Neuronal stem cell (in vitro differentiated cells): ENCODE data around the gene ITPK1.
"Not testable (repeated sequence)": the region's sequence is repeated elsewhere in the genome, so short reads cannot be mapped to it uniquely, and the experiment has no call there.

Source experiments
- DNase-seq: peaks from one replicate; pipeline ENCODE4 v3.0.0-alpha.2; 2013; ENCODE audit warnings: low spot score
- H2AFZ ChIP-seq: one replicate; pipeline ENCODE4 v1.6.1; 2013; ENCODE audit warnings: mild to moderate bottlenecking, low read length, inconsistent platforms
- H2AK5ac ChIP-seq: 2 replicates; pipeline ENCODE4 v1.6.1; 2013; ENCODE audit warnings: low read depth, mild to moderate bottlenecking, inconsistent platforms, low read length, moderate library complexity, mixed read lengths
- H2BK120ac ChIP-seq: 2 replicates; pipeline ENCODE4 v1.6.1; 2013; ENCODE audit warnings: low read depth, mild to moderate bottlenecking, inconsistent platforms, low read length, moderate library complexity, mixed read lengths
- H2BK12ac ChIP-seq: one replicate; pipeline ENCODE4 v1.6.1; 2013; ENCODE audit warnings: low read length, inconsistent platforms
- H2BK15ac ChIP-seq: 2 replicates; pipeline ENCODE4 v1.6.1; 2013; ENCODE audit warnings: mild to moderate bottlenecking, low read length, inconsistent platforms, mixed read lengths
- H2BK5ac ChIP-seq: one replicate; pipeline ENCODE4 v1.6.1; 2013; ENCODE audit warnings: inconsistent platforms, mild to moderate bottlenecking, low read length, moderate library complexity
- H3K14ac ChIP-seq: one replicate; pipeline ENCODE4 v1.6.1; 2013; ENCODE audit warnings: low read length, inconsistent platforms
- H3K18ac ChIP-seq: 2 replicates; pipeline ENCODE4 v1.6.1; 2013; ENCODE audit warnings: low read length, inconsistent platforms
- H3K23ac ChIP-seq: 2 replicates; pipeline ENCODE4 v1.6.1; 2013; ENCODE audit warnings: low read depth, mild to moderate bottlenecking, mixed read lengths, low read length, inconsistent platforms; ENCODE audit not compliant: poor library complexity
- H3K27ac ChIP-seq: replicated peaks from 3 replicates; pipeline ENCODE4 v1.5.1; 2013; ENCODE audit warnings: low read length, inconsistent platforms
- H3K27me3 ChIP-seq, 3 experiments: 2 replicates each; pipeline ENCODE4 v1.6.1; 2013; ENCODE audit warnings: low read length in 3 of 3, mild to moderate bottlenecking in 2 of 3, inconsistent platforms in 1 of 3, low read depth in 1 of 3, mixed read lengths in 1 of 3, moderate library complexity in 1 of 3; ENCODE audit not compliant: control insufficient read depth in 3 of 3, insufficient read depth in 3 of 3
- H3K36me3 ChIP-seq, 2 donors: replicated peaks in 1 of 2; 2 replicates each; pipeline ENCODE4 v1.6.1; 2013; ENCODE audit warnings: low read length in 2 of 2; ENCODE audit not compliant: control insufficient read depth in 2 of 2, insufficient read depth in 2 of 2
- H3K4ac ChIP-seq: 2 replicates; pipeline ENCODE4 v1.6.1; 2013; ENCODE audit warnings: inconsistent platforms, mild to moderate bottlenecking, low read length, moderate library complexity
- H3K4me1 ChIP-seq, 2 donors: 1 replicate in 1 of 2; 2 replicates in 1 of 2; pipeline ENCODE4 v1.6.1; 2013; ENCODE audit warnings: low read length in 2 of 2, low read depth in 1 of 2; ENCODE audit not compliant: control insufficient read depth in 2 of 2, insufficient read depth in 1 of 2
- H3K4me2 ChIP-seq: one replicate; pipeline ENCODE4 v1.6.1; 2013; ENCODE audit warnings: mild to moderate bottlenecking, low read length, inconsistent platforms; ENCODE audit not compliant: insufficient read depth, poor library complexity, severe bottlenecking
- H3K4me3 ChIP-seq, 2 donors: 2 replicates each; pipeline ENCODE4 v1.5.1; 2013; ENCODE audit warnings: low read length in 2 of 2, mild to moderate bottlenecking in 2 of 2, inconsistent platforms in 1 of 2, moderate library complexity in 1 of 2
- H3K79me1 ChIP-seq: one replicate; pipeline ENCODE4 v1.6.1; 2013; ENCODE audit warnings: low read depth, mild to moderate bottlenecking, inconsistent platforms, low read length, moderate library complexity
- H3K9ac ChIP-seq: one replicate; pipeline ENCODE4 v1.6.1; 2013; ENCODE audit warnings: mild to moderate bottlenecking, low read depth, low read length, inconsistent platforms; ENCODE audit not compliant: poor library complexity
- H3K9me3 ChIP-seq, 2 donors: replicated peaks in 1 of 2; 2 replicates each; pipeline versions ENCODE3 to v1.6.1; 2013; ENCODE audit warnings: low read length in 2 of 2, mild to moderate bottlenecking in 2 of 2, inconsistent platforms in 1 of 2, low read depth in 1 of 2, mixed read lengths in 1 of 2, moderate library complexity in 1 of 2; ENCODE audit not compliant: control insufficient read depth in 2 of 2, insufficient read depth in 1 of 2
- H4K8ac ChIP-seq: one replicate; pipeline ENCODE4 v1.6.1; 2013; ENCODE audit warnings: low read depth, mild to moderate bottlenecking, inconsistent platforms, low read length, moderate library complexity
- H4K91ac ChIP-seq: one replicate; pipeline ENCODE4 v1.6.1; 2013; ENCODE audit warnings: low read length, low read depth, mild to moderate bottlenecking, inconsistent platforms; ENCODE audit not compliant: poor library complexity
- WGBS, 2 donors: extraction: QIAGEN DNeasy Blood & Tissue Kit; methylation state at CpG; one replicate each; pipeline ENCODE4 v1.1.7; 2013; ENCODE audit warnings: missing lambda C conversion rate in 2 of 2, mixed read lengths in 1 of 2; ENCODE audit not compliant: insufficient read length in 2 of 2, insufficient replicate concordance in 1 of 2; ENCODE audit errors: extremely low coverage in 2 of 2; 5-methylcytosine and 5-hydroxymethylcytosine counted together

ITPK1 gene

DNA sequence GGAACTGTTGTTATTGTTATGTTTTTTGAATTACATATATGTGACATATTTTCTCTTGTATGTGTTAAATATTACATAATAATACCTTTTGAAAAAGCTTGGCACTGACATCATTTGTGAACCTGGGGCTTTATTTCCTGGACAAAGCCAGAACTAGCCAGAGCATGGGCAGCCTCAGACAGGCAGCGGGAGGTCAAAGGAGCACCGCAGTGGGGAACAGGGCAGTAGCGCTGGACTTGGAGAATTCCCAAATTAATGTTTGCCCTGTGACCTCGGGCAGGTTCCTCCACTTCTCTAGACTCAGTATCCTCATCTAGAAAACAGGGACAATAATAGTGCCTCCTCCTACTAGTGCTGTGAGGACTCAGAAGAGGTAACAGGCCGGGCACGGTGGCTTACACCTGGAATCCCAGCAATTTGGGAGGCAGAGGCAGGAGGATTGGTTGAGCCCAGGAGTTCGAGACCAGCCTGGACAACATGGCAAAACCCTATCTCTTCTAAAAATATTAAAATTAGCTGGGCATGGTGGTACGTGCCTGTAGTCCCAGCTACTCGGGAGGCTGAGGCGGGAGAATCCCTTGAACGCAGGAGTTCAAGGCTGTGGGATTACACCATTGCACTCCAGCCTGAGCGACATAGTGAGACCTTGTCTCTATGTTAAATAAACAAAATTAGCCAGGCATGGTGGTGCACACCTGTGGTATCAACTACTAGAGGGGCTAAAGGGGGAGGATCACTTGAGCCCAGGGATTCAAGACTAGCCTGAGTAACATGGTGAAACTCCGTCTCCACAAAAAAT lies 27.3 kb upstream of the ITPK1 start:
- Histone ChIP-seq H2AK5ac (no peak overlapping the region), H3K9ac (no peak overlapping the region), H3K18ac (no peak overlapping the region), H2BK12ac (no peak overlapping the region), H3K14ac (no peak overlapping the region), H2BK120ac (no peak overlapping the region), H3K23ac (no peak overlapping the region), H3K36me3 (no peaks in the 10 kb centered on the region), H3K4me2 (no peak overlapping the region), H3K4ac (no peak overlapping the region), H3K4me3 (no peak overlapping the region), H4K91ac (no peak overlapping the region), H3K27ac (no peak overlapping the region), H2BK5ac (no peak overlapping the region), H3K27me3 (no peaks in the 10 kb centered on the region), H3K4me1 (no peaks in the 10 kb centered on the region), H2BK15ac (no peak overlapping the region), H3K9me3 (no peaks in the 10 kb centered on the region), H4K8ac (no peak overlapping the region), H2AFZ (no peak overlapping the region), H3K79me1 (no peaks in the 10 kb centered on the region)
- no CpG with 5 or more reads among the region's 13 CpGs for WGBS, 2 donors
- DNase-seq = no peak

DNA sequence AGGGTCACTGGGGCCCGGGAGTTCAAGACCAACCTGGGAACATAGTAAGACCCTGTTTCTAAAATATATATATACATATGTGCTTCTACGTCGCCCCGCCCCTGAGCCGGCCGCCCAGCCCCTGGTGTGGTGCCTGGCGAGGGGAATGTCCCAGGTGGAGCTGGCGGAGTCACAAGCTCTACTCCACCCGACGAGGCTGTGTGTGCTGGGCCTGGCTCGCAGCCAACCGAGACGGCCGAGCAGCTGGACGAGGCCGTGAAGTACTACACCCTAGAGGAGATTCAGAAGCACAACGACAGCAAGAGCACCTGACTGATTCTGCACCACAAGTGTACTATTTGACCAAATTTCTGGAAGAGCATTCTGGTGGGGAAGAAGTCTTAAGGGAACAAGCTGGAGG lies 22.1 kb upstream of the ITPK1 start:
- Histone ChIP-seq H3K4ac (no peak overlapping the region), H3K4me3 (no peak overlapping the region), H3K9ac (no peak overlapping the region), H2AFZ (no peak overlapping the region), H3K27me3 (no peaks in the 10 kb centered on the region), H2BK120ac (no peak overlapping the region), H3K27ac (no peak overlapping the region), H4K8ac (no peak overlapping the region), H3K18ac (peak overlapping the region; percentile 38), H3K4me1 (peaks cover 0 to 9% of the 10 kb centered on the region in 2 donors), H2AK5ac (no peak overlapping the region), H3K79me1 (no peaks in the 10 kb centered on the region), H2BK5ac (no peak overlapping the region), H3K9me3 (no peaks in the 10 kb centered on the region), H4K91ac (no peak overlapping the region), H3K36me3 (no peaks in the 10 kb centered on the region), H2BK12ac (no peak overlapping the region), H3K23ac (no peak overlapping the region), H3K14ac (no peak overlapping the region), H2BK15ac (no peak overlapping the region), H3K4me2 (no peak overlapping the region)
- no CpG with 5 or more reads among the region's 17 CpGs for WGBS, 2 donors
- no peak for DNase-seq

DNA sequence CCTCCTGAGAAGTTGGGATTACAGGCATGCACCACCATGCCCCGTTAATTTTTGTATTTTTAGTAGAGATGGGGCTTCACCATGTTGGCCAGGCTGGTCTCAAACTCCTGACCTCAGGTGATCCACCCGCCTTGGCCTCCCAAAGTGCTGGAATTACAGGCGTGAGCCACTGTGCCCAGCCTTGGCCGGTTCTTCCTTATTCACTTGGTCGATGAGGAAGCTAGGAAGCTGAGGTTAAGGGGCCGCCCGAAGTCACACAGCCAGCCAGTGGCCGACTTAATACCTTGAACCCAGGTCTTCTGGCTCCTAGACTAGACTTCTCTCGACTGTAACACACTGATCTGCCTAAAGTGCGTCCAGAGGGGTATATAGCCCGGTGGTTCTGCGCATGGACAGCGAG lies 20.8 kb upstream of the ITPK1 start:
- not testable (repeated sequence) for H3K4me2 ChIP-seq, H3K18ac ChIP-seq, H4K91ac ChIP-seq, H3K27me3 ChIP-seq, H3K23ac ChIP-seq, H3K14ac ChIP-seq, H3K9ac ChIP-seq, H2AFZ ChIP-seq, H4K8ac ChIP-seq, H2AK5ac ChIP-seq, H3K4ac ChIP-seq, H2BK120ac ChIP-seq, H3K36me3 ChIP-seq, H3K27ac ChIP-seq, H3K9me3 ChIP-seq, H2BK15ac ChIP-seq, H3K4me3 ChIP-seq, DNase-seq, H2BK12ac ChIP-seq, H3K79me1 ChIP-seq, H3K4me1 ChIP-seq, H2BK5ac ChIP-seq
- WGBS, 2 donors = no CpG with 5 or more reads among the region's 13 CpGs

DNA sequence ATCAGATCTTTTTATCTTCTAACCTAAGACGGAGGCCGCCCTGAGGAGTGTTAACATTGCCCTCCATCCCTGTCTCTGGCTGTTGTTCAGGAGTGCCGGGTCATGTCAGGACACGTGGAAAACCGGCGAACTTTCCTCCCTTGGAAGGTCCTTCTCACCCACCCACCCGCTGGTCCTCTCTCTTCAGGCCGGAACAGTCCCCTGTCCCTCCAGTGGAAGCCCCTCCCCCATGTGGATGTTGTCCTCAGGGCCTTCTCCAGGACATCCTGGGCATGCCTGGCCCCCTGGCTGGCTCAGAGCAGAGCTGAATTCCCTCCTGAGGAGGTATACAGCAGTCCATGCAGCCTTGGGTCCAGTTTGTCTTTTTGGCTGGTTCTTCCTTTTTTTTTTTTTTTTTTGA lies 20.3 kb upstream of the ITPK1 start:
- H2BK15ac ChIP-seq = no peak overlapping the region
- no peaks in the 10 kb centered on the region for H3K79me1 ChIP-seq
- H2BK5ac ChIP-seq = no peak overlapping the region
- no peak overlapping the region for H2BK120ac ChIP-seq
- no peak overlapping the region for H3K27ac ChIP-seq
- no peak overlapping the region for H3K4ac ChIP-seq
- H3K4me1 ChIP-seq = peaks cover 0 to 9% of the 10 kb centered on the region in 2 donors
- peak overlapping the region; percentile 60 for H2AFZ ChIP-seq
- H4K91ac ChIP-seq = no peak overlapping the region
- no peak overlapping the region for H3K4me2 ChIP-seq
- H3K4me3 ChIP-seq = no peak overlapping the region
- no peak overlapping the region for H2BK12ac ChIP-seq
- no CpG with 5 or more reads among the region's 8 CpGs for WGBS, 2 donors
- H2AK5ac ChIP-seq = peak overlapping the region; percentile 25
- no peaks in the 10 kb centered on the region for H3K36me3 ChIP-seq
- no peaks in the 10 kb centered on the region for H3K27me3 ChIP-seq
- no peaks in the 10 kb centered on the region for H3K9me3 ChIP-seq
- H3K23ac ChIP-seq = no peak overlapping the region
- H3K18ac ChIP-seq = peak overlapping the region; percentile 80
- no peak overlapping the region for H4K8ac ChIP-seq
- no peak overlapping the region for H3K9ac ChIP-seq
- no peak overlapping the region for H3K14ac ChIP-seq
- DNase-seq = no peak
